HepG2 (cell line): ENCODE results near the gene DEFB108B.
"Not testable (repeated sequence)": the region's sequence is repeated elsewhere in the genome, so short reads cannot be mapped to it uniquely, and the experiment has no call there.

Experiments
- BHLHE40 ChIP-seq: IDR thresholded peaks from 2 replicates; pipeline ENCODE4 v1.6.1; 2011; ENCODE audit warnings: low read length, improper control_type of control experiment
- BRCA1 ChIP-seq: sonication (generic); formaldehyde crosslinking; IDR thresholded peaks from 2 replicates; pipeline ENCODE4 v1.4.0; 2020; ENCODE audit warnings: missing genetic modification reagents
- CTCF ChIP-seq: sonication (generic); formaldehyde crosslinking; IDR thresholded peaks from 2 replicates; pipeline ENCODE4 v1.5.0; 2020; ENCODE audit warnings: mild to moderate bottlenecking, missing genetic modification reagents, moderate library complexity
- ZBTB1 ChIP-seq: sonication (generic); formaldehyde crosslinking; IDR thresholded peaks from 2 replicates; pipeline ENCODE4 v1.4.0; 2020; ENCODE audit warnings: missing genetic modification reagents, borderline replicate concordance
- ZNF367 ChIP-seq: sonication (generic); formaldehyde crosslinking; IDR thresholded peaks from 2 replicates; pipeline ENCODE4 v1.4.0; 2020; ENCODE audit warnings: missing genetic modification reagents, borderline replicate concordance
- ZNF878 ChIP-seq: sonication (generic); formaldehyde crosslinking; IDR thresholded peaks from 2 replicates; pipeline ENCODE4 v1.8.1; 2023; ENCODE audit warnings: mild to moderate bottlenecking, missing genetic modification reagents, moderate library complexity

- not testable (repeated sequence) for TF ChIP-seq CTCF (CRISPR knock-in tag); ZNF878 (CRISPR knock-in tag); ZBTB1 (CRISPR knock-in tag); ZNF367 (CRISPR knock-in tag); BHLHE40; BRCA1 (CRISPR knock-in tag)
Measured at GRCh38 chr11:71812529-71812928, 20.5 kb upstream of the DEFB108B start.
